ENCODE data around the gene FOXN3. TPM values are rescaled to one million over a fixed set of nuclear protein-coding genes. Genes with fewer than 3 reads are reported as not detected.

Gene FOXN3
- total and polyA plus RNA-seq, 2 donors (not counting 3 experiments of a cell fraction or from before 2014, with no cell fraction given) = 16.9 to 41.8 TPM

- H3K27ac ChIP-seq (ENCODE audit: insufficient read depth, low read depth, low read length) = no peak overlapping the region
- H3K9ac ChIP-seq (replicated peaks; ENCODE audit: extremely low read depth, insufficient read depth, low read length) = no peak overlapping the region
- no peaks in the 10 kb centered on the region for H3K36me3 ChIP-seq (ENCODE audit: control insufficient read depth in 2 of 2, extremely low read depth in 1 of 2, insufficient read depth in 2 of 2, low read length in 2 of 2)
- no peaks in the 10 kb centered on the region for H3K27me3 ChIP-seq (ENCODE audit: control insufficient read depth in 2 of 2, insufficient read depth in 2 of 2, low read length in 2 of 2)
- H4K20me1 ChIP-seq (replicated peaks; ENCODE audit: control insufficient read depth, extremely low read depth, insufficient read depth, low read length) = no peaks in the 10 kb centered on the region
- ChIA-PET CTCF (no interaction called here), POLR2A (no interaction called here)
- intact Hi-C loops (cut with micrococcal nuclease) = no loop called here
- no peaks in the 10 kb centered on the region for H3K9me1 ChIP-seq (replicated peaks; ENCODE audit: control insufficient read depth, extremely low read depth, insufficient read depth, low read length)
- BruUV-seq (replicated peaks) = no TSS peak
- H3K4me1 ChIP-seq (ENCODE audit: control insufficient read depth, extremely low read depth, insufficient read depth, low read length) = peaks cover 4% of the 10 kb centered on the region
- FAIRE-seq (no peak), DNase-seq (ENCODE audit: low read depth, low spot score) (no peak)
- no peak overlapping the region for H3K4me3 ChIP-seq (replicated peaks in 1 of 3; ENCODE audit: insufficient read depth in 1 of 3, low read depth in 1 of 3, low read length in 3 of 3)
- no peak overlapping the region for H3K4me2 ChIP-seq (ENCODE audit: insufficient read depth, low read length)
- dilution Hi-C loops (cut with MboI; ENCODE audit: extremely low pct_ligation_motif_present, low sequenced_read_pairs) = no loop called here
- H2AFZ ChIP-seq (ENCODE audit: low read depth, low read length) = no peak overlapping the region
- TF ChIP-seq FOS (IDR thresholded peaks at IDR 0.05; ENCODE audit: borderline replicate concordance, insufficient read depth, low read length) (no peak), EZH2 (IDR thresholded peaks at IDR 0.05; ENCODE audit: borderline replicate concordance, low read depth, low read length, severe bottlenecking) (no peak), JUN (IDR thresholded peaks at IDR 0.05; ENCODE audit: borderline replicate concordance, insufficient read depth, insufficient read length, low read depth) (no peak), MYC (IDR thresholded peaks at IDR 0.05; ENCODE audit: low read depth, low read length) (no peak), GATA2 (IDR thresholded peaks at IDR 0.05; ENCODE audit: insufficient read depth, insufficient read length, low read depth, low read length) (no peak), POLR2AphosphoS5 (IDR thresholded peaks at IDR 0.05; ENCODE audit: insufficient read depth, low read depth, low read length) (no peak), POLR2A (IDR thresholded peaks at IDR 0.05; ENCODE audit: low read depth, low read length) (no peak)
- TF ChIP-seq, protein P1, sequence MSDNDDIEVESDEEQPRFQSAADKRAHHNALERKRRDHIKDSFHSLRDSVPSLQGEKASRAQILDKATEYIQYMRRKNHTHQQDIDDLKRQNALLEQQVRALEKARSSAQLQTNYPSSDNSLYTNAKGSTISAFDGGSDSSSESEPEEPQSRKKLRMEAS (IDR thresholded peaks at IDR 0.05; ENCODE audit: insufficient read depth, insufficient read length) = no peak
- no peaks in the 10 kb centered on the region for H3K79me2 ChIP-seq (ENCODE audit: control insufficient read depth, insufficient read depth, low read length)
- no peaks in the 10 kb centered on the region for H3K9me3 ChIP-seq (replicated peaks; ENCODE audit: control insufficient read depth, insufficient read depth, low read length)
Measured at GRCh38 chr14:89310211-89310610, 106.8 kb downstream of the FOXN3 start.

GRCh38 chr14:89309670-89310177 is 107.3 kb downstream of the FOXN3 start:
- no peak overlapping the region for H3K9ac ChIP-seq (replicated peaks; ENCODE audit: extremely low read depth, insufficient read depth, low read length)
- ChIA-PET CTCF (no interaction called here), POLR2A (no interaction called here)
- no peak overlapping the region for H3K4me2 ChIP-seq (ENCODE audit: insufficient read depth, low read length)
- no peaks in the 10 kb centered on the region for H4K20me1 ChIP-seq (replicated peaks; ENCODE audit: control insufficient read depth, extremely low read depth, insufficient read depth, low read length)
- no peak overlapping the region for H2AFZ ChIP-seq (ENCODE audit: low read depth, low read length)
- FAIRE-seq (no peak), DNase-seq (ENCODE audit: low read depth, low spot score) (no peak)
- H3K4me3 ChIP-seq (replicated peaks in 1 of 3; ENCODE audit: insufficient read depth in 1 of 3, low read depth in 1 of 3, low read length in 3 of 3) = no peak overlapping the region
- dilution Hi-C loops (cut with MboI; ENCODE audit: extremely low pct_ligation_motif_present, low sequenced_read_pairs) = no loop called here
- H3K9me1 ChIP-seq (replicated peaks; ENCODE audit: control insufficient read depth, extremely low read depth, insufficient read depth, low read length) = no peaks in the 10 kb centered on the region
- H3K9me3 ChIP-seq (replicated peaks; ENCODE audit: control insufficient read depth, insufficient read depth, low read length) = no peaks in the 10 kb centered on the region
- BruUV-seq (replicated peaks) = no TSS peak
- peaks cover 8% of the 10 kb centered on the region for H3K4me1 ChIP-seq (ENCODE audit: control insufficient read depth, extremely low read depth, insufficient read depth, low read length)
- intact Hi-C loops (cut with micrococcal nuclease) = no loop called here
- H3K27me3 ChIP-seq (ENCODE audit: control insufficient read depth in 2 of 2, insufficient read depth in 2 of 2, low read length in 2 of 2) = no peaks in the 10 kb centered on the region
- H3K79me2 ChIP-seq (ENCODE audit: control insufficient read depth, insufficient read depth, low read length) = no peaks in the 10 kb centered on the region
- no peaks in the 10 kb centered on the region for H3K36me3 ChIP-seq (ENCODE audit: control insufficient read depth in 2 of 2, extremely low read depth in 1 of 2, insufficient read depth in 2 of 2, low read length in 2 of 2)
- TF ChIP-seq EZH2 (IDR thresholded peaks at IDR 0.05; ENCODE audit: borderline replicate concordance, low read depth, low read length, severe bottlenecking) (no peak), POLR2AphosphoS5 (IDR thresholded peaks at IDR 0.05; ENCODE audit: insufficient read depth, low read depth, low read length) (no peak), MYC (IDR thresholded peaks at IDR 0.05; ENCODE audit: low read depth, low read length) (no peak), FOS (IDR thresholded peaks at IDR 0.05; ENCODE audit: borderline replicate concordance, insufficient read depth, low read length) (no peak), JUN (IDR thresholded peaks at IDR 0.05; ENCODE audit: borderline replicate concordance, insufficient read depth, insufficient read length, low read depth) (no peak), POLR2A (IDR thresholded peaks at IDR 0.05; ENCODE audit: low read depth, low read length) (no peak), GATA2 (IDR thresholded peaks at IDR 0.05; ENCODE audit: insufficient read depth, insufficient read length, low read depth, low read length) (no peak)
- TF ChIP-seq, protein P2, sequence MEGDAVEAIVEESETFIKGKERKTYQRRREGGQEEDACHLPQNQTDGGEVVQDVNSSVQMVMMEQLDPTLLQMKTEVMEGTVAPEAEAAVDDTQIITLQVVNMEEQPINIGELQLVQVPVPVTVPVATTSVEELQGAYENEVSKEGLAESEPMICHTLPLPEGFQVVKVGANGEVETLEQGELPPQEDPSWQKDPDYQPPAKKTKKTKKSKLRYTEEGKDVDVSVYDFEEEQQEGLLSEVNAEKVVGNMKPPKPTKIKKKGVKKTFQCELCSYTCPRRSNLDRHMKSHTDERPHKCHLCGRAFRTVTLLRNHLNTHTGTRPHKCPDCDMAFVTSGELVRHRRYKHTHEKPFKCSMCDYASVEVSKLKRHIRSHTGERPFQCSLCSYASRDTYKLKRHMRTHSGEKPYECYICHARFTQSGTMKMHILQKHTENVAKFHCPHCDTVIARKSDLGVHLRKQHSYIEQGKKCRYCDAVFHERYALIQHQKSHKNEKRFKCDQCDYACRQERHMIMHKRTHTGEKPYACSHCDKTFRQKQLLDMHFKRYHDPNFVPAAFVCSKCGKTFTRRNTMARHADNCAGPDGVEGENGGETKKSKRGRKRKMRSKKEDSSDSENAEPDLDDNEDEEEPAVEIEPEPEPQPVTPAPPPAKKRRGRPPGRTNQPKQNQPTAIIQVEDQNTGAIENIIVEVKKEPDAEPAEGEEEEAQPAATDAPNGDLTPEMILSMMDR (IDR thresholded peaks at IDR 0.05; ENCODE audit: extremely low read depth in 1 of 2, insufficient read depth in 1 of 2, low read depth in 1 of 2, low read length in 2 of 2) = no peak
- TF ChIP-seq, protein P1 (IDR thresholded peaks at IDR 0.05; ENCODE audit: insufficient read depth, insufficient read length) = no peak
- no peak overlapping the region for H3K27ac ChIP-seq (ENCODE audit: insufficient read depth, low read depth, low read length)
